GM23338 (cell line): ENCODE measurements around the gene CD300H. TPM values are rescaled to one million over a fixed set of nuclear protein-coding genes. Genes with fewer than 3 reads are reported as not detected.

ENCODE experiments used
- ATAC-seq: fragments of 200-7000 bp; cut with Tn5 transposase; 3 replicates; pipeline ENCODE4 v1.9.1; 2020
- DNase-seq: peaks from one replicate; pipeline ENCODE4 v3.0.0-alpha.2; 2015; ENCODE audit warnings: low spot score
- H2AFZ ChIP-seq: fragments of 200-600 bp; sonication (generic); 2 replicates; pipeline ENCODE4 v1.8.0; 2016; ENCODE audit warnings: antibody characterized with exemption, mild to moderate bottlenecking, moderate library complexity
- H3F3A ChIP-seq: fragments of 200-600 bp; sonication (generic); replicated peaks from 2 replicates; pipeline ENCODE4 v1.8.0; 2017; ENCODE audit warnings: antibody characterized with exemption, mixed run types, low read depth
- H3K27ac ChIP-seq: fragments of 200-600 bp; sonication (generic); 2 replicates; pipeline ENCODE4 v1.6.1; 2016; ENCODE audit warnings: low read depth
- H3K27me3 ChIP-seq: fragments of 200-600 bp; sonication (generic); 2 replicates; pipeline ENCODE4 v1.8.0; 2016; ENCODE audit warnings: mild to moderate bottlenecking, mixed run types, moderate library complexity; ENCODE audit not compliant: insufficient read depth
- H3K36me3 ChIP-seq: fragments of 200-600 bp; sonication (generic); 2 replicates; pipeline ENCODE4 v1.8.0; 2016; ENCODE audit warnings: mild to moderate bottlenecking; ENCODE audit not compliant: insufficient read depth
- H3K4me1 ChIP-seq: fragments of 200-600 bp; sonication (generic); 2 replicates; pipeline ENCODE4 v1.8.0; 2016; ENCODE audit warnings: mild to moderate bottlenecking, moderate library complexity; ENCODE audit not compliant: insufficient read depth
- H3K4me2 ChIP-seq: fragments of 200-600 bp; sonication (generic); 2 replicates; pipeline ENCODE4 v1.7.1; 2017; ENCODE audit warnings: mixed run types
- H3K4me3 ChIP-seq: fragments of 200-600 bp; sonication (generic); 2 replicates; pipeline ENCODE4 v1.6.1; 2016; ENCODE audit warnings: mixed run types
- H3K79me2 ChIP-seq: fragments of 200-600 bp; sonication (generic); replicated peaks from 2 replicates; pipeline ENCODE4 v1.8.0; 2017; ENCODE audit warnings: mild to moderate bottlenecking; ENCODE audit not compliant: insufficient read depth
- H3K9me2 ChIP-seq: fragments of 200-600 bp; sonication (generic); 2 replicates; pipeline ENCODE4 v1.8.0; 2017; ENCODE audit not compliant: insufficient read depth
- H4K20me1 ChIP-seq: fragments of 200-600 bp; sonication (generic); replicated peaks from 2 replicates; pipeline ENCODE4 v1.8.0; 2017; ENCODE audit warnings: mild to moderate bottlenecking; ENCODE audit not compliant: insufficient read depth
- H3K27ac Mint-ChIP-seq: 2 replicates; pipeline ENCODE4 v1.8.0; 2020; ENCODE audit warnings: inconsistent platforms, mild to moderate bottlenecking, moderate library complexity, mixed read lengths
- H3K27me3 Mint-ChIP-seq: 3 replicates; pipeline ENCODE4 v1.8.0; 2022; ENCODE audit warnings: low read depth, mild to moderate bottlenecking, moderate library complexity, mixed read lengths, inconsistent platforms; ENCODE audit not compliant: insufficient read depth, poor library complexity
- H3K36me3 Mint-ChIP-seq: 3 replicates; pipeline ENCODE4 v1.8.0; 2021; ENCODE audit warnings: low read depth, mild to moderate bottlenecking, inconsistent platforms, moderate library complexity, mixed read lengths
- H3K4me1 Mint-ChIP-seq: 3 replicates; pipeline ENCODE4 v1.8.0; 2020; ENCODE audit warnings: mild to moderate bottlenecking, inconsistent platforms, mixed read lengths
- H3K4me3 Mint-ChIP-seq: 3 replicates; pipeline ENCODE4 v1.8.0; 2021; ENCODE audit warnings: moderate library complexity, mild to moderate bottlenecking, inconsistent platforms, mixed read lengths
- H3K9me3 Mint-ChIP-seq: 3 replicates; pipeline ENCODE4 v1.8.0; 2020; ENCODE audit warnings: moderate library complexity, mild to moderate bottlenecking, inconsistent platforms, mixed read lengths
- EZH2phosphoT487 ChIP-seq: fragments of 200-600 bp; sonication (generic); IDR thresholded peaks from one replicate; pipeline ENCODE4 v1.8.1; 2018; ENCODE audit warnings: antibody characterized with exemption; ENCODE audit not compliant: unreplicated experiment
- JUNB ChIP-seq: IDR thresholded peaks from one replicate; pipeline ENCODE4 v1.6.1; 2016; ENCODE audit warnings: antibody characterized with exemption; ENCODE audit not compliant: unreplicated experiment
- NANOG ChIP-seq: IDR thresholded peaks from 2 replicates; pipeline ENCODE4 v1.6.1; 2016; ENCODE audit warnings: antibody characterized with exemption, borderline replicate concordance
- POLR2AphosphoS5 ChIP-seq: IDR thresholded peaks from 2 replicates; pipeline ENCODE4 v1.6.1; 2016; ENCODE audit warnings: antibody characterized with exemption, low read depth
- ZNF114 ChIP-seq: fragments of 250-450 bp; sonication (Bioruptor Pico); IDR thresholded peaks from 2 replicates; pipeline ENCODE4 v1.5.0; 2020; ENCODE audit warnings: mild to moderate bottlenecking, moderate library complexity
- polyA plus RNA-seq: library from polyadenylated mRNA; unstranded; fragments of >200 nt; fragmentation: Nextera tagmentation; extraction: Ambion mirVana; gene quantifications from 2 replicates; pipeline ENCODE4 v1.2.1, GENCODE V29; 2016
- total RNA-seq: library from RNA; depleted of rRNA; stranded (reverse); fragments of >200 nt; shearing (Covaris generic); gene quantifications from 2 replicates; pipeline ENCODE4 v1.2.3, GENCODE V29; 2014
- TF ChIP-seq, protein P1 (sequence below): IDR thresholded peaks from one replicate; pipeline ENCODE4 v1.6.1; 2018; ENCODE audit warnings: antibody characterized with exemption; ENCODE audit not compliant: unreplicated experiment
- TF ChIP-seq, protein P2 (sequence below), 2 experiments: fragments of 200-600 bp in 1 of 2; sonication (generic) in 1 of 2; conservative IDR thresholded peaks; 2 replicates each; pipeline versions ENCODE4 v1.5.1 to v1.6.1; 2016 to 2017; ENCODE audit warnings: antibody characterized with exemption in 2 of 2, low read depth in 2 of 2, mild to moderate bottlenecking in 2 of 2, moderate library complexity in 1 of 2

Gene CD300H
- total and polyA plus RNA-seq, 2 experiments from 2014 or later, result not detected

DNA sequence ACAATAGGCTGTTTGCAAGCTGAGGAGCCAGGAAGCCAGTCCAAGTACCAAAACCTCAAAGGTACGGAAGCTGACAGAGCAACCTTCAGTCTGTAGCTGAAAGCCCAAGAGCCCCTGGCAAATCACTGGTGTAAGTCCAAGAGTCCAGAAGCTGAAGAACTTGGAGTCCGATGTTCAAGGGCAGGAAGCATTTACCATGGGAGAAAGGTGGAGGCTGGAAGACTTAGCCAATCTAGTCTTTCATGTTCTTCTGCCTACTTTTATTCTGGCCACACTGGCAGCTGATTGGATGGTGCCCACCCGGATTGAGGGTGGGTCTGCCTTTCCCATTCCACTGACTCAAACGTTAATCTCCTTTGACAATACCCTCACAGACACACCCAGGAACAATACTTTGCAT is 51.4 kb downstream of the CD300H start (continued):
- TF ChIP-seq, protein P1, sequence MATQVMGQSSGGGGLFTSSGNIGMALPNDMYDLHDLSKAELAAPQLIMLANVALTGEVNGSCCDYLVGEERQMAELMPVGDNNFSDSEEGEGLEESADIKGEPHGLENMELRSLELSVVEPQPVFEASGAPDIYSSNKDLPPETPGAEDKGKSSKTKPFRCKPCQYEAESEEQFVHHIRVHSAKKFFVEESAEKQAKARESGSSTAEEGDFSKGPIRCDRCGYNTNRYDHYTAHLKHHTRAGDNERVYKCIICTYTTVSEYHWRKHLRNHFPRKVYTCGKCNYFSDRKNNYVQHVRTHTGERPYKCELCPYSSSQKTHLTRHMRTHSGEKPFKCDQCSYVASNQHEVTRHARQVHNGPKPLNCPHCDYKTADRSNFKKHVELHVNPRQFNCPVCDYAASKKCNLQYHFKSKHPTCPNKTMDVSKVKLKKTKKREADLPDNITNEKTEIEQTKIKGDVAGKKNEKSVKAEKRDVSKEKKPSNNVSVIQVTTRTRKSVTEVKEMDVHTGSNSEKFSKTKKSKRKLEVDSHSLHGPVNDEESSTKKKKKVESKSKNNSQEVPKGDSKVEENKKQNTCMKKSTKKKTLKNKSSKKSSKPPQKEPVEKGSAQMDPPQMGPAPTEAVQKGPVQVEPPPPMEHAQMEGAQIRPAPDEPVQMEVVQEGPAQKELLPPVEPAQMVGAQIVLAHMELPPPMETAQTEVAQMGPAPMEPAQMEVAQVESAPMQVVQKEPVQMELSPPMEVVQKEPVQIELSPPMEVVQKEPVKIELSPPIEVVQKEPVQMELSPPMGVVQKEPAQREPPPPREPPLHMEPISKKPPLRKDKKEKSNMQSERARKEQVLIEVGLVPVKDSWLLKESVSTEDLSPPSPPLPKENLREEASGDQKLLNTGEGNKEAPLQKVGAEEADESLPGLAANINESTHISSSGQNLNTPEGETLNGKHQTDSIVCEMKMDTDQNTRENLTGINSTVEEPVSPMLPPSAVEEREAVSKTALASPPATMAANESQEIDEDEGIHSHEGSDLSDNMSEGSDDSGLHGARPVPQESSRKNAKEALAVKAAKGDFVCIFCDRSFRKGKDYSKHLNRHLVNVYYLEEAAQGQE, result no peak
- TF ChIP-seq ZNF114 (CRISPR knock-in tag) (no peak), POLR2AphosphoS5 (no peak)
- TF ChIP-seq, protein P2, sequence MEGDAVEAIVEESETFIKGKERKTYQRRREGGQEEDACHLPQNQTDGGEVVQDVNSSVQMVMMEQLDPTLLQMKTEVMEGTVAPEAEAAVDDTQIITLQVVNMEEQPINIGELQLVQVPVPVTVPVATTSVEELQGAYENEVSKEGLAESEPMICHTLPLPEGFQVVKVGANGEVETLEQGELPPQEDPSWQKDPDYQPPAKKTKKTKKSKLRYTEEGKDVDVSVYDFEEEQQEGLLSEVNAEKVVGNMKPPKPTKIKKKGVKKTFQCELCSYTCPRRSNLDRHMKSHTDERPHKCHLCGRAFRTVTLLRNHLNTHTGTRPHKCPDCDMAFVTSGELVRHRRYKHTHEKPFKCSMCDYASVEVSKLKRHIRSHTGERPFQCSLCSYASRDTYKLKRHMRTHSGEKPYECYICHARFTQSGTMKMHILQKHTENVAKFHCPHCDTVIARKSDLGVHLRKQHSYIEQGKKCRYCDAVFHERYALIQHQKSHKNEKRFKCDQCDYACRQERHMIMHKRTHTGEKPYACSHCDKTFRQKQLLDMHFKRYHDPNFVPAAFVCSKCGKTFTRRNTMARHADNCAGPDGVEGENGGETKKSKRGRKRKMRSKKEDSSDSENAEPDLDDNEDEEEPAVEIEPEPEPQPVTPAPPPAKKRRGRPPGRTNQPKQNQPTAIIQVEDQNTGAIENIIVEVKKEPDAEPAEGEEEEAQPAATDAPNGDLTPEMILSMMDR (conservative IDR thresholded peaks at IDR 0.05; ENCODE audit: low read depth in 2 of 2), result no peak

DNA sequence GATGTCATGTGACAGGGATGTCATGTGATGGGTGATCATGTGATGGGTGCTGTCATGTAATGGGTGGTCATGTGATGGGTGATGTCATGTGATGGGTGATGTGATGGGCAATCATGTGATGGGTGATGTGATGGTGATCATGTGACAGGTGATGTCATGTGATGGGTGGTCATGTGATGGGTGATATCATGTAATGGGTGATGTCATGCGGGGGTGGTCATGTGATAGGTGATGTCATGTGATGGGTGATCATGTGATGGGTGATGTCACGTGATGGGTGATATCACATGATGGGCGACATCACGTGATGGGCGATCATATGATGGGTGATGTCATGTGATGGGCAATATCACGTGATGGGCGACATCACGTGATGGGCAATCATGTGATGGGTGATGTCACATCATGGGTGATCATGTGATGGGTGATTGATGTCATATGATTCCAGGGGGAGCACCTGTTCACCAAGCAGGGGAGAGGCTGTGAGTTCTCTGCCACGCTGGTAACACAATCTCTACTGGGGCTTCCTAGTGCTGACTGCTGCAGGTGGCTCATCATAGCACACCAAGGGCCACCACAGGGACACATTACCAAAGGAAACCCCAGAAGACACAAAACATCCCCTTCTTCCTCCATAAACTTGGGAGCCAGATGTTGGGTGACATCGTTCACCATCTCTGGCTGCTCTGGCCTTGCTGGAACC is 52.5 kb downstream of the CD300H start:
- Mint-ChIP-seq H3K4me1 (no peaks in the 10 kb centered on the region), H3K27ac (peak overlapping the region; percentile 82), H3K4me3 (peak overlapping the region; percentile 3; the same call in 1 of the 3 replicates), H3K27me3 (peaks cover 15% of the 10 kb centered on the region), H3K9me3 (peaks cover 43% of the 10 kb centered on the region), H3K36me3 (peaks cover 18% of the 10 kb centered on the region; the same call in 2 of the 3 replicates)
- DNase-seq (no peak), ATAC-seq (no peak)
- Histone ChIP-seq H3K79me2 (no peaks in the 10 kb centered on the region), H3F3A (peaks cover 11% of the 10 kb centered on the region), H3K27me3 (0 out of 2 replicates have a peak, but pooled peaks cover 3% of the 10 kb centered on the region), H3K4me1 (no peaks in the 10 kb centered on the region), H4K20me1 (no peaks in the 10 kb centered on the region), H2AFZ (no peak overlapping the region), H3K4me3 (no peak overlapping the region), H3K4me2 (no peak overlapping the region), H3K36me3 (no peaks in the 10 kb centered on the region), H3K27ac (no peak overlapping the region), H3K9me2 (peaks cover 10% of the 10 kb centered on the region; the same call in 1 of the 2 replicates)
- TF ChIP-seq JUNB, result no peak
- TF ChIP-seq EZH2phosphoT487, result no peak
- no peak for TF ChIP-seq NANOG
